HepG2 (cell line): ENCODE results near the gene CNTFR.

Experiments used
- BRCA1 ChIP-seq: sonication (generic); formaldehyde crosslinking; IDR thresholded peaks from 2 replicates; pipeline ENCODE4 v1.4.0; 2020; ENCODE audit warnings: missing genetic modification reagents
- CBX5 ChIP-seq: sonication (generic); formaldehyde crosslinking; IDR thresholded peaks from 2 replicates; pipeline ENCODE4 v1.4.0; 2020; ENCODE audit warnings: missing genetic modification reagents, borderline replicate concordance
- CHCHD3 ChIP-seq: sonication (generic); formaldehyde crosslinking; IDR thresholded peaks from 2 replicates; pipeline ENCODE4 v1.8.0; 2022; ENCODE audit warnings: mild to moderate bottlenecking, missing genetic modification reagents, moderate library complexity
- EP300 ChIP-seq, 3 experiments: sonication (generic) in 1 of 3; formaldehyde crosslinking in 1 of 3; IDR thresholded peaks; 2 replicates each; pipeline versions ENCODE4 v1.5.1 to v1.6.1; 2011 to 2020; ENCODE audit warnings: low read depth in 2 of 3, low read length in 2 of 3, borderline replicate concordance in 1 of 3, improper control_type of control experiment in 1 of 3, mild to moderate bottlenecking in 1 of 3, missing genetic modification reagents in 1 of 3, moderate library complexity in 1 of 3
- ETS1 ChIP-seq: sonication (generic); formaldehyde crosslinking; IDR thresholded peaks from 2 replicates; pipeline ENCODE4 v1.4.0; 2020; ENCODE audit warnings: missing genetic modification reagents
- HMG20B ChIP-seq: conservative IDR thresholded peaks from 2 replicates; pipeline ENCODE4 v1.6.1; 2016; ENCODE audit warnings: missing genetic modification reagents, missing compliant biosample characterization
- IRF1 ChIP-seq: sonication (generic); formaldehyde crosslinking; IDR thresholded peaks from 2 replicates; pipeline ENCODE4 v1.4.0; 2020; ENCODE audit warnings: low read depth, mild to moderate bottlenecking, missing genetic modification reagents
- JUNB ChIP-seq: sonication (generic); formaldehyde crosslinking; IDR thresholded peaks from 2 replicates; pipeline ENCODE4 v1.8.0; 2022; ENCODE audit warnings: missing genetic modification reagents, mild to moderate bottlenecking, borderline replicate concordance
- NR2F1 ChIP-seq, 2 experiments: fragments of 450-650 bp in 1 of 2; formaldehyde crosslinking in 1 of 2; IDR thresholded peaks; 2 replicates each; pipeline versions ENCODE4 v1.5.0 to v1.6.1; 2016 to 2020; ENCODE audit warnings: mild to moderate bottlenecking in 1 of 2, missing compliant biosample characterization in 1 of 2, missing genetic modification reagents in 1 of 2, moderate library complexity in 1 of 2
- NR3C1 ChIP-seq: sonication (generic); formaldehyde crosslinking; IDR thresholded peaks from 2 replicates; pipeline ENCODE4 v1.4.0; 2020; ENCODE audit warnings: missing genetic modification reagents
- SRSF4 ChIP-seq: fragments of 200-400 bp; formaldehyde crosslinking; IDR thresholded peaks from one replicate; pipeline ENCODE4 v1.6.1; 2018; ENCODE audit warnings: mild to moderate bottlenecking, low read depth, low read length, moderate library complexity; ENCODE audit not compliant: poor library complexity, severe bottlenecking
- ZFP36 ChIP-seq: fragments of 150-350 bp; IDR thresholded peaks from 2 replicates; pipeline ENCODE4 v1.6.1; 2018; ENCODE audit warnings: borderline replicate concordance, low read length, low read depth; ENCODE audit not compliant: partially characterized antibody

- TF ChIP-seq JUNB (CRISPR knock-in tag) (no peak), SRSF4 (no peak), EP300 (IDR thresholded peaks at IDR 0.05; ENCODE audit: low read depth in 2 of 2, low read length in 2 of 2) (no peak), EP300 (CRISPR knock-in tag; IDR thresholded peaks at IDR 0.05; ENCODE audit: borderline replicate concordance) (no peak), BRCA1 (CRISPR knock-in tag) (no peak), CHCHD3 (no peak), NR3C1 (no peak), ETS1 (CRISPR knock-in tag) (no peak), CBX5 (no peak), HMG20B (CRISPR knock-in tag) (no peak), NR2F1 (CRISPR knock-in tag; IDR thresholded peaks at IDR 0.05) (no peak), IRF1 (CRISPR knock-in tag) (no peak), ZFP36 (no peak)
Measured at GRCh38 chr9:34633166-34633565, 43.6 kb upstream of the CNTFR start.
